ENCODE results near the gene MACROD2.

- TF ChIP-seq CTCF (conservative IDR thresholded peaks at IDR 0.05; ENCODE audit: low read depth, low read length) (no peak), EZH2 (IDR thresholded peaks at IDR 0.05; ENCODE audit: borderline replicate concordance, low read depth, low read length, poor library complexity, severe bottlenecking) (no peak)
These were observed 918.7 kb downstream of the MACROD2 start for GRCh38 chr20:14913896-14914620.
